IMR-90 (cell line): ENCODE data around the gene NUP210L. TPM values are rescaled to one million over a fixed set of nuclear protein-coding genes. Genes with fewer than 3 reads are reported as not detected.

Experiments
- ATAC-seq: fragments of 200-7000 bp; cut with Tn5 transposase; 2 replicates; pipeline ENCODE4 v1.9.1; 2020; ENCODE audit warnings: low read depth, mild to moderate bottlenecking, moderate library complexity
- BruUV-seq: library from RNA; stranded (reverse); fragments of 400-500 nt; replicated peaks from 2 replicates; lab custom pipeline; 2021; lab: Mats Ljungman, UMichigan
- CTCF ChIA-PET: fragments of 300-600 bp; formaldehyde crosslinking; extraction: SDS; loops from one replicate; lab custom pipeline; 2021; ENCODE audit warnings: antibody characterized with exemption; lab: Yijun Ruan, JAX
- POLR2A ChIA-PET: fragments of 300-600 bp; sonication (Branson Sonifier 250); formaldehyde crosslinking; loops from one replicate; lab custom pipeline; 2022; ENCODE audit warnings: antibody characterized with exemption; ENCODE audit not compliant: unreplicated experiment; lab: Charles Lee
- DNase-seq: peaks from one replicate; pipeline ENCODE4 v3.0.0; 2013
- H2AFZ ChIP-seq: replicated peaks from 2 replicates; pipeline ENCODE3; 2013; ENCODE audit warnings: low read length, mild to moderate bottlenecking; ENCODE audit not compliant: poor library complexity
- H2AK5ac ChIP-seq: 2 replicates; pipeline ENCODE4 v1.6.1; 2013; ENCODE audit warnings: low read depth, low read length, inconsistent platforms
- H2AK9ac ChIP-seq: replicated peaks from 2 replicates; pipeline ENCODE3; 2013; ENCODE audit warnings: mild to moderate bottlenecking, low read depth, low read length, moderate library complexity; ENCODE audit not compliant: poor library complexity
- H2BK120ac ChIP-seq: 2 replicates; pipeline ENCODE4 v1.6.1; 2013; ENCODE audit warnings: low read depth, low read length, inconsistent platforms
- H2BK15ac ChIP-seq: 3 replicates; pipeline ENCODE4 v1.6.1; 2013; ENCODE audit warnings: low read depth, low read length, inconsistent platforms
- H2BK20ac ChIP-seq: 2 replicates; pipeline ENCODE4 v1.6.1; 2013; ENCODE audit warnings: low read depth, mild to moderate bottlenecking, inconsistent platforms, low read length, moderate library complexity
- H2BK5ac ChIP-seq: 2 replicates; pipeline ENCODE4 v1.6.1; 2013; ENCODE audit warnings: mild to moderate bottlenecking, low read depth, low read length, inconsistent platforms; ENCODE audit not compliant: poor library complexity, severe bottlenecking
- H3K14ac ChIP-seq: replicated peaks from 2 replicates; pipeline ENCODE4 v1.6.1; 2013; ENCODE audit warnings: low read depth, low read length, inconsistent platforms
- H3K18ac ChIP-seq: 2 replicates; pipeline ENCODE4 v1.6.1; 2013; ENCODE audit warnings: low read depth, low read length, control low read depth
- H3K23ac ChIP-seq: 2 replicates; pipeline ENCODE4 v1.6.1; 2013; ENCODE audit warnings: low read depth, low read length, inconsistent platforms
- H3K27ac ChIP-seq: 2 replicates; pipeline ENCODE4 v1.5.1; 2013; ENCODE audit warnings: mild to moderate bottlenecking, control low read depth, low read length; ENCODE audit not compliant: insufficient read depth
- H3K27me3 ChIP-seq: 2 replicates; pipeline ENCODE4 v1.6.1; 2013; ENCODE audit warnings: low read length; ENCODE audit not compliant: control insufficient read depth, insufficient read depth
- H3K36me3 ChIP-seq: 2 replicates; pipeline ENCODE4 v1.6.1; 2013; ENCODE audit warnings: low read length, mixed read lengths; ENCODE audit not compliant: control insufficient read depth, insufficient read depth
- H3K4ac ChIP-seq: 2 replicates; pipeline ENCODE4 v1.6.1; 2013; ENCODE audit warnings: low read depth, low read length, inconsistent platforms
- H3K4me1 ChIP-seq: 2 replicates; pipeline ENCODE4 v1.6.1; 2013; ENCODE audit warnings: low read length, mixed read lengths; ENCODE audit not compliant: control insufficient read depth, insufficient read depth
- H3K4me2 ChIP-seq: 2 replicates; pipeline ENCODE4 v1.6.1; 2013; ENCODE audit warnings: low read depth, mild to moderate bottlenecking, control low read depth, low read length, moderate library complexity
- H3K4me3 ChIP-seq: 2 replicates; pipeline ENCODE4 v1.5.1; 2013; ENCODE audit warnings: low read depth, mild to moderate bottlenecking, control low read depth, low read length, moderate library complexity; ENCODE audit not compliant: insufficient read depth
- H3K56ac ChIP-seq: 2 replicates; pipeline ENCODE4 v1.6.1; 2013; ENCODE audit warnings: low read length, inconsistent platforms; ENCODE audit not compliant: insufficient read depth; ENCODE audit errors: extremely low read depth
- H3K79me1 ChIP-seq, 2 experiments: 2 replicates each; pipeline ENCODE4 v1.6.1; 2013; ENCODE audit warnings: low read length in 2 of 2, inconsistent platforms in 1 of 2, low read depth in 1 of 2
- H3K9ac ChIP-seq: 2 replicates; pipeline ENCODE4 v1.6.1; 2013; ENCODE audit warnings: low read depth, low read length, control low read depth
- H3K9me1 ChIP-seq: 2 replicates; pipeline ENCODE4 v1.6.1; 2013; ENCODE audit warnings: low read length, inconsistent platforms; ENCODE audit not compliant: insufficient read depth
- H3K9me3 ChIP-seq: 2 replicates; pipeline ENCODE4 v1.6.1; 2013; ENCODE audit warnings: low read length; ENCODE audit not compliant: control insufficient read depth, insufficient read depth
- H4K20me1 ChIP-seq: 2 replicates; pipeline ENCODE4 v1.6.1; 2013; ENCODE audit warnings: low read length, inconsistent platforms; ENCODE audit not compliant: insufficient read depth
- H4K5ac ChIP-seq: 2 replicates; pipeline ENCODE4 v1.6.1; 2013; ENCODE audit warnings: mild to moderate bottlenecking, low read depth, low read length, control low read depth
- H4K8ac ChIP-seq, 2 experiments: 2 replicates each; pipeline ENCODE4 v1.6.1; 2013; ENCODE audit warnings: low read depth in 2 of 2, low read length in 2 of 2, control low read depth in 1 of 2, inconsistent platforms in 1 of 2
- H4K91ac ChIP-seq: 2 replicates; pipeline ENCODE4 v1.6.1; 2013; ENCODE audit warnings: low read depth, low read length, inconsistent platforms; ENCODE audit not compliant: insufficient read depth
- MAFK ChIP-seq: IDR thresholded peaks from 2 replicates; pipeline ENCODE4 v1.6.1; 2012; ENCODE audit warnings: low read depth, low read length, improper control_type of control experiment
- MAZ ChIP-seq: IDR thresholded peaks from 2 replicates; pipeline ENCODE4 v1.6.1; 2012; ENCODE audit warnings: low read depth, mild to moderate bottlenecking, low read length, improper control_type of control experiment, moderate library complexity, borderline replicate concordance
- POLR2A ChIP-seq: IDR thresholded peaks from 2 replicates; pipeline ENCODE4 v1.6.1; 2012; ENCODE audit warnings: mild to moderate bottlenecking, low read depth, low read length
- RAD21 ChIP-seq: IDR thresholded peaks from 2 replicates; pipeline ENCODE4 v1.6.1; 2012; ENCODE audit warnings: low read length, improper control_type of control experiment
- RCOR1 ChIP-seq: IDR thresholded peaks from 2 replicates; pipeline ENCODE4 v1.6.1; 2012; ENCODE audit warnings: mild to moderate bottlenecking, low read length, improper control_type of control experiment; ENCODE audit not compliant: insufficient replicate concordance
- RFX5 ChIP-seq: IDR thresholded peaks from 2 replicates; pipeline ENCODE4 v1.8.0; 2012; ENCODE audit warnings: low read depth, mild to moderate bottlenecking, low read length, moderate library complexity
- WGBS, 2 experiments: methylation state at CpG; one replicate each; pipeline versions ENCODE4 v1.1.5 to v1.1.7; 2013; ENCODE audit warnings: missing lambda C conversion rate in 2 of 2; ENCODE audit not compliant: insufficient read length in 1 of 2; ENCODE audit errors: extremely low coverage in 2 of 2; 5-methylcytosine and 5-hydroxymethylcytosine counted together
- dilution Hi-C: fragments of 300-500 bp; cut with HindIII; formaldehyde crosslinking; loops from one replicate; pipeline ENCODE4 v1.14.3; 2018; ENCODE audit warnings: low sequenced_read_pairs; ENCODE audit not compliant: unreplicated experiment
- in situ Hi-C: fragments of 300-500 bp; cut with MboI; formaldehyde crosslinking; loops from 3 replicates; pipeline ENCODE4 v1.14.3; 2019; ENCODE audit warnings: low sequenced_read_pairs, inconsistent platforms, mixed read lengths
- intact Hi-C: fragments of 100-400 bp; cut with micrococcal nuclease; formaldehyde crosslinking; loops from 2 replicates; pipeline ENCODE4 v1.10.0; 2022
- polyA plus RNA-seq, 3 experiments: library from polyadenylated mRNA; depleted of rRNA; stranded (reverse); fragments of >200 nt; gene quantifications; 2 replicates each; pipeline ENCODE4 v1.2.3, GENCODE V29; 2012; ENCODE audit warnings: low replicate concordance in 1 of 3
- total RNA-seq: library from RNA; depleted of rRNA; stranded (reverse); fragments of >200 nt; gene quantifications from 2 replicates; pipeline ENCODE4 v1.2.3, GENCODE V29; 2012

The NUP210L gene
- total and polyA plus RNA-seq, 2 of the 4 experiments (the other 2 are of a cell fraction): under 0.01 to 0.02 TPM

DNA sequence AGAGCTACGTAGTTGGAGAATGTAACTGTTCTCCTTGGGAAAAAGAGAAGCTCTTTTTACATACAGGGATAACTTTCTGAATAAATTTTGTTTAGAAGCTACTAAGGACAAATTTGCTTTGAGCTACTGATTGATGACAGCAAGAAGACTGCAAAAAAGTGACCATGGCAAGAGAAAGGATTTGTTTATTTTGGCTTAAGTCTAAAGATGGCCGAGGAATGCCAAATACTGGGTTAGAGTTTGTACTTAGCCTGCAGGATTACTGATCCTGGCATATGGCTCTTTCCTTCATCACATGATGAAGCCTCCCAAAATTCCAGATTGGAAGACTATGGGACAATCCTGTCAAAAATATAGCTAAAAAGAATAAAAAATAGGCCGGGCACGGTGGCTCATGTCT, 135.6 kb downstream of the NUP210L start:
- intact Hi-C loops: loop anchor here (5.0 kb wide), 1 partner anchor 118 kb away; no protein-coding TSS in a partner anchor
- no peak overlapping the region for H2AK5ac ChIP-seq

More for the DNA sequence above, 135.6 kb downstream of the NUP210L start:
- Histone ChIP-seq H3K4me1 (no peaks in the 10 kb centered on the region), H3K14ac (no peak overlapping the region), H3K79me1 (no peaks in the 10 kb centered on the region), H2BK20ac (no peak overlapping the region), H2BK15ac (no peak overlapping the region), H2AK9ac (no peak overlapping the region), H3K4ac (no peak overlapping the region), H2BK120ac (no peak overlapping the region), H3K4me2 (no peak overlapping the region), H3K27ac (no peak overlapping the region), H3K9me3 (no peaks in the 10 kb centered on the region), H3K18ac (no peak overlapping the region), H4K91ac (no peak overlapping the region), H3K4me3 (no peak overlapping the region), H4K8ac (no peak overlapping the region), H3K36me3 (no peaks in the 10 kb centered on the region), H2AFZ (no peak overlapping the region), H4K20me1 (no peaks in the 10 kb centered on the region), H3K9ac (no peak overlapping the region), H3K56ac (no peak overlapping the region), H3K23ac (no peak overlapping the region), H3K9me1 (no peaks in the 10 kb centered on the region), H2BK5ac (no peak overlapping the region), H4K5ac (no peak overlapping the region), H3K27me3 (no peaks in the 10 kb centered on the region)
- POLR2A ChIA-PET: no interaction called here
- BruUV-seq: no TSS peak
- no peak for TF ChIP-seq POLR2A
- TF ChIP-seq RFX5: no peak
- TF ChIP-seq RCOR1: no peak
- no peak for TF ChIP-seq MAFK
- no peak for TF ChIP-seq RAD21
- no peak for TF ChIP-seq MAZ
- no peak for ATAC-seq
- dilution Hi-C loops (no loop called here), in situ Hi-C loops (loop anchor here (10.0 kb wide), 1 partner anchor 126 kb away; no protein-coding TSS in a partner anchor)
- no peak for DNase-seq
- CTCF ChIA-PET: interaction anchor here (0.9 kb wide), 1 partner anchor 30 kb away, joined by 3 read pairs; no protein-coding TSS in a partner anchor
- no CpG with 5 or more reads among the region's 4 CpGs for WGBS, 2 experiments
